Prostate gland (tissue), 2 donors: ENCODE measurements around the gene CYP46A1.

Experiments
- POLR2A ChIP-seq: fragments of 450-650 bp; IDR thresholded peaks from one replicate; pipeline ENCODE4 v1.6.1; 2016; ENCODE audit warnings: antibody characterized with exemption, mild to moderate bottlenecking
- TF ChIP-seq, protein P1 (sequence below), 4 experiments: fragments of 200-600 bp in 2 of 4; fragments of 450-650 bp in 2 of 4; sonication (generic) in 2 of 4; IDR thresholded peaks; 1 replicate in 3 of 4; 2 replicates in 1 of 4; pipeline ENCODE4 v1.5.1; 2016 to 2019; ENCODE audit warnings: antibody characterized with exemption in 4 of 4, mild to moderate bottlenecking in 2 of 4, moderate library complexity in 2 of 4

- TF ChIP-seq, protein P1, sequence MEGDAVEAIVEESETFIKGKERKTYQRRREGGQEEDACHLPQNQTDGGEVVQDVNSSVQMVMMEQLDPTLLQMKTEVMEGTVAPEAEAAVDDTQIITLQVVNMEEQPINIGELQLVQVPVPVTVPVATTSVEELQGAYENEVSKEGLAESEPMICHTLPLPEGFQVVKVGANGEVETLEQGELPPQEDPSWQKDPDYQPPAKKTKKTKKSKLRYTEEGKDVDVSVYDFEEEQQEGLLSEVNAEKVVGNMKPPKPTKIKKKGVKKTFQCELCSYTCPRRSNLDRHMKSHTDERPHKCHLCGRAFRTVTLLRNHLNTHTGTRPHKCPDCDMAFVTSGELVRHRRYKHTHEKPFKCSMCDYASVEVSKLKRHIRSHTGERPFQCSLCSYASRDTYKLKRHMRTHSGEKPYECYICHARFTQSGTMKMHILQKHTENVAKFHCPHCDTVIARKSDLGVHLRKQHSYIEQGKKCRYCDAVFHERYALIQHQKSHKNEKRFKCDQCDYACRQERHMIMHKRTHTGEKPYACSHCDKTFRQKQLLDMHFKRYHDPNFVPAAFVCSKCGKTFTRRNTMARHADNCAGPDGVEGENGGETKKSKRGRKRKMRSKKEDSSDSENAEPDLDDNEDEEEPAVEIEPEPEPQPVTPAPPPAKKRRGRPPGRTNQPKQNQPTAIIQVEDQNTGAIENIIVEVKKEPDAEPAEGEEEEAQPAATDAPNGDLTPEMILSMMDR (IDR thresholded peaks at IDR 0.05), result no peak
- no peak for TF ChIP-seq POLR2A
Measured at GRCh38 chr14:99660006-99660566, 24.0 kb upstream of the CYP46A1 start.
